CD8-positive, alpha-beta memory T cell (primary cell): Measurements from ENCODE around the gene ZNF433. TPM values are rescaled to one million over a fixed set of nuclear protein-coding genes. Genes with fewer than 3 reads are reported as not detected.

ENCODE experiments used
- CTCF ChIA-PET: fragments of 350-600 bp; sonication (Branson Sonifier 250); formaldehyde crosslinking; loops from one replicate; lab custom pipeline; 2021; ENCODE audit warnings: antibody characterized with exemption; lab: Charles Lee
- POLR2A ChIA-PET: fragments of 350-600 bp; sonication (Branson Sonifier 250); formaldehyde crosslinking; loops from one replicate; lab custom pipeline; 2021; ENCODE audit warnings: antibody characterized with exemption; lab: Charles Lee
- DNase-seq, 5 donors: peaks; one replicate each; pipeline versions ENCODE4 v3.0.0 to v3.0.0-alpha.2; 2020 to 2022; ENCODE audit warnings: mixed read lengths in 1 of 5
- H3K27ac ChIP-seq: one replicate; pipeline ENCODE4 v1.7.0; 2013; ENCODE audit warnings: low read depth, mild to moderate bottlenecking, low read length, moderate library complexity
- H3K27me3 ChIP-seq: 2 replicates; pipeline ENCODE4 v1.7.0; 2013; ENCODE audit warnings: low read length, mild to moderate bottlenecking; ENCODE audit not compliant: insufficient read depth, poor library complexity, severe bottlenecking
- H3K36me3 ChIP-seq: 2 replicates; pipeline ENCODE4 v1.7.0; 2013; ENCODE audit warnings: mild to moderate bottlenecking, low read length, moderate library complexity; ENCODE audit not compliant: insufficient read depth
- H3K4me1 ChIP-seq: 2 replicates; pipeline ENCODE4 v1.7.0; 2013; ENCODE audit warnings: mild to moderate bottlenecking, low read length, moderate library complexity; ENCODE audit not compliant: insufficient read depth
- H3K4me3 ChIP-seq: 2 replicates; pipeline ENCODE4 v1.7.0; 2013; ENCODE audit warnings: mild to moderate bottlenecking, low read length
- H3K9me3 ChIP-seq: 2 replicates; pipeline ENCODE4 v1.7.0; 2013; ENCODE audit warnings: mild to moderate bottlenecking, low read length
- H3K27ac Mint-ChIP-seq, 8 donors: one replicate each; pipeline ENCODE4 v1.8.0; 2020 to 2021; ENCODE audit warnings: mixed read lengths in 8 of 8, mild to moderate bottlenecking in 6 of 8, inconsistent platforms in 3 of 8, moderate library complexity in 3 of 8
- H3K27me3 Mint-ChIP-seq, 2 donors: one replicate each; pipeline ENCODE4 v1.8.0; 2020 to 2021; ENCODE audit warnings: mixed read lengths in 2 of 2, mild to moderate bottlenecking in 1 of 2, moderate library complexity in 1 of 2
- H3K36me3 Mint-ChIP-seq, 3 donors: one replicate each; pipeline ENCODE4 v1.8.0; 2020 to 2021; ENCODE audit warnings: mixed read lengths in 3 of 3, inconsistent platforms in 1 of 3, mild to moderate bottlenecking in 1 of 3
- H3K4me1 Mint-ChIP-seq, 3 donors: one replicate each; pipeline ENCODE4 v1.8.0; 2020 to 2021; ENCODE audit warnings: mixed read lengths in 3 of 3, inconsistent platforms in 1 of 3, mild to moderate bottlenecking in 1 of 3
- H3K4me3 Mint-ChIP-seq, 7 donors: one replicate each; pipeline ENCODE4 v1.8.0; 2020 to 2021; ENCODE audit warnings: mixed read lengths in 7 of 7, mild to moderate bottlenecking in 6 of 7, moderate library complexity in 4 of 7, inconsistent platforms in 2 of 7
- H3K9me3 Mint-ChIP-seq, 5 donors: one replicate each; pipeline ENCODE4 v1.8.0; 2020 to 2022; ENCODE audit warnings: mixed read lengths in 5 of 5, mild to moderate bottlenecking in 3 of 5, moderate library complexity in 2 of 5, inconsistent platforms in 1 of 5
- polyA plus RNA-seq: library from polyadenylated mRNA; unstranded; fragments of 300-500 nt; fragmentation: Illumina TruSeq; gene quantifications from one replicate; pipeline ENCODE4 v1.2.3, GENCODE V29; 2021
- total RNA-seq, 2 experiments: library from RNA; stranded (reverse); gene quantifications; one replicate each; pipeline ENCODE4 v1.2.3, GENCODE V29; 2021

ZNF433 gene
- total and polyA plus RNA-seq, 3 experiments from 2014 or later = 0.35 to 3.2 (median 0.58) TPM

DNA sequence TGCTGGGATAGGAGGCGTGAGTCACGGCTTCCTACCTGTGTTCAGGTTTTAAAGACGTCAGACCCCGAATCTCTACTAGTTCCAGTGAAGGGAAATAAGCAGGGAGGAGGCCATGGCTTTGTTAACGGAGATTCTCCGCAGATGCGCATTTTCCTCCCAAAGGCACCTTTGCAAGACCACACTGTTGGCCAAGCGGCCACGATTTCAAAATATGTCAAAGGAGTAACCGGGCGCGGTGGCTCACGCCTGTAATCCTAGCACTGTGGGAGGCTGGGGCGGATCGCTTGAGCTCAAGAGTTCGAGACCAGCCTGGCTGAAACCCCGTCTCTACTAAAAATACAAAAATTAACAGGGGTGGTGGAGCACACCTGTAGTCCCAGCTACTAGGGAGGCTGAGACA is 48.7 kb downstream of the ZNF433 start:
- peaks cover 3% of the 10 kb centered on the region for H3K36me3 ChIP-seq
- Mint-ChIP-seq H3K36me3 (peaks cover 1 to 13% (median 4%) of the 10 kb centered on the region in 3 donors), H3K9me3 (peaks cover 5 to 11% (median 9%) of the 10 kb centered on the region in 5 donors), H3K27ac (peak overlapping the region in 1 of 8 donors; percentile 74), H3K4me1 (peaks cover 19 to 38% (median 30%) of the 10 kb centered on the region in 3 donors), H3K4me3 (peak overlapping the region in 5 of 7 donors; percentile 98 to 99 (median 99)), H3K27me3 (no peaks in the 10 kb centered on the region)
- no peaks in the 10 kb centered on the region for H3K27me3 ChIP-seq
- H3K27ac ChIP-seq = no peak overlapping the region
- peaks cover under 1% of the 10 kb centered on the region for H3K9me3 ChIP-seq
- no peaks in the 10 kb centered on the region for H3K4me1 ChIP-seq
- no peak for DNase-seq
- H3K4me3 ChIP-seq = no peak overlapping the region
- CTCF ChIA-PET = interaction anchor here (2.1 to 10.9 kb wide), 3 partner anchors 24 to 154 kb away, joined by 9 to 130 read pairs (median 126); partner anchors contain the start of genes ZNF20, ZNF700 and ZNF763
- POLR2A ChIA-PET = interaction anchor here (2.1 to 4.1 kb wide), 2 partner anchors 22 to 62 kb away, joined by 21 to 26 read pairs; partner anchors contain the start of genes ZNF700 and ZNF763

DNA sequence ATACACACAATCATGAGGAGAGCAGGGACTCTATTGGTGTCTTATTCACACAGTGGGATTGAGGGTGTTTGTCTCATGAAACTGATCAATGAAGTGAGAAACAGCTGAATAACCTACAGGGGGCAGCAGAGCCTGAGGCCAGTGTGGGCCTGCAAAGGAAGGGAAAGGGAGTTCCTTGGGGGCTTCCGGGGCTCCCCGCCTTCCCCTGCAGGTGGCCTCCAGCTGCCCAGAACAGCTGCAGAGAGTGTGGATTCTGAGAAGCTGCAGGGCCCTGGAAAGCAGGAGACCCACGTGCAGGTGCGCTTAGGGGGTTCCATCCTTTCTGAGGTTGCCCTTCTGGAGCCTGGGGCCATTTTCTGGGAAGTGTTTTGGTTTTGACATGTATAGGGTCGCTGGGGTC is 50.5 kb downstream of the ZNF433 start:
- Mint-ChIP-seq H3K27me3 (no peaks in the 10 kb centered on the region), H3K27ac (peak overlapping the region in 1 of 8 donors; percentile 64), H3K36me3 (peaks cover 0 to 14% (median 4%) of the 10 kb centered on the region in 3 donors), H3K9me3 (peaks cover 5 to 28% (median 24%) of the 10 kb centered on the region in 5 donors), H3K4me3 (no peak overlapping the region), H3K4me1 (peaks cover 10 to 22% (median 19%) of the 10 kb centered on the region in 3 donors)
- Histone ChIP-seq H3K36me3 (no peaks in the 10 kb centered on the region), H3K4me1 (no peaks in the 10 kb centered on the region), H3K4me3 (no peak overlapping the region), H3K27me3 (no peaks in the 10 kb centered on the region), H3K9me3 (peaks cover 17% of the 10 kb centered on the region), H3K27ac (no peak overlapping the region)
- ChIA-PET CTCF (interaction anchor here (1.0 to 10.9 kb wide), 4 partner anchors 14 to 62 kb away, joined by 3 to 126 read pairs (median 4); partner anchors contain the start of gene ZNF763), POLR2A (no interaction called here)
- no peak for DNase-seq

DNA sequence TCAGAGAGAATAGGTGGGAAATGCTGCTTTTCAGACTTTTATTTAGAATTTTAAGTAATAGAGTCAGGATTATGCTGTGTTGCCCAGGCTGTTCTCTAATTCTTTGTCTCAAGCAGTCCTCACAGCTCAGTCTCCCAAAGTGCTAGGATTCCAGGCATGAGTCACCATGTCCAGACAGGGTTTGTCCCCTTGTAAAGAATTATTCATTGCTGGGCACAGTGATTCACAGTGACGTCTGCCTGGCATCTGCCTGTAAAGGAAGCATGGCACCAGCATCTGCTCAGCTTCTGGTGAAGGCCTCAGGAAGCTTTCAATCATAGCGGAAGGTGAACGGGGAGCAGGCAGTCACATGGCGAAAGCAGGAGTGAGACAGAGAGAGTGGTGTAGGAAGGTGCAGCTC is 53.0 kb downstream of the ZNF433 start:
- H3K4me1 Mint-ChIP-seq = peaks cover 4 to 5% (median 4%) of the 10 kb centered on the region in 3 donors
- Histone ChIP-seq H3K27ac (no peak overlapping the region), H3K4me1 (no peaks in the 10 kb centered on the region), H3K36me3 (peaks cover 15% of the 10 kb centered on the region), H3K4me3 (no peak overlapping the region), H3K27me3 (no peaks in the 10 kb centered on the region), H3K9me3 (peaks cover 41% of the 10 kb centered on the region)
- no peak overlapping the region for H3K27ac Mint-ChIP-seq
- CTCF ChIA-PET = interaction anchor here (10.9 kb wide), 1 partner anchor 20 kb away, joined by 126 read pairs; the partner anchor contains the start of gene ZNF763
- H3K4me3 Mint-ChIP-seq = no peak overlapping the region
- peaks cover 8 to 30% (median 28%) of the 10 kb centered on the region in 3 donors for H3K36me3 Mint-ChIP-seq
- DNase-seq = no peak
- H3K9me3 Mint-ChIP-seq = peaks cover 27 to 52% (median 49%) of the 10 kb centered on the region in 5 donors
- POLR2A ChIA-PET = no interaction called here
- no peaks in the 10 kb centered on the region for H3K27me3 Mint-ChIP-seq

- DNase-seq = no peak
- Histone ChIP-seq H3K4me3 (peak overlapping the region; percentile 46), H3K9me3 (peaks cover 43% of the 10 kb centered on the region), H3K36me3 (peaks cover 16% of the 10 kb centered on the region), H3K27ac (no peak overlapping the region), H3K27me3 (no peaks in the 10 kb centered on the region), H3K4me1 (no peaks in the 10 kb centered on the region)
- ChIA-PET POLR2A (no interaction called here), CTCF (no interaction called here)
- Mint-ChIP-seq H3K36me3 (peaks cover 12 to 49% (median 42%) of the 10 kb centered on the region in 3 donors), H3K4me1 (peaks cover 0 to 2% (median 0%) of the 10 kb centered on the region in 3 donors), H3K9me3 (peaks cover 27 to 72% (median 65%) of the 10 kb centered on the region in 5 donors), H3K4me3 (no peak overlapping the region), H3K27me3 (no peaks in the 10 kb centered on the region), H3K27ac (no peak overlapping the region)
These were observed 56.0 kb downstream of the ZNF433 start for GRCh38 chr19:11979527-11979926.

- Histone ChIP-seq H3K4me3 (no peak overlapping the region), H3K27ac (no peak overlapping the region), H3K4me1 (no peaks in the 10 kb centered on the region), H3K36me3 (peaks cover 16% of the 10 kb centered on the region), H3K27me3 (no peaks in the 10 kb centered on the region), H3K9me3 (peaks cover 43% of the 10 kb centered on the region)
- Mint-ChIP-seq H3K36me3 (peaks cover 13 to 54% (median 42%) of the 10 kb centered on the region in 3 donors), H3K9me3 (peaks cover 27 to 72% (median 65%) of the 10 kb centered on the region in 5 donors), H3K27ac (no peak overlapping the region), H3K27me3 (no peaks in the 10 kb centered on the region), H3K4me3 (no peak overlapping the region), H3K4me1 (peaks cover 0 to 2% (median 0%) of the 10 kb centered on the region in 3 donors)
- CTCF ChIA-PET = no interaction called here
- POLR2A ChIA-PET = no interaction called here
- no peak for DNase-seq
These were observed 56.9 kb downstream of the ZNF433 start for GRCh38 chr19:11978492-11979100.

- H3K27ac Mint-ChIP-seq = no peak overlapping the region
- no peak overlapping the region for H3K27ac ChIP-seq
- H3K9me3 Mint-ChIP-seq = peaks cover 5 to 29% (median 24%) of the 10 kb centered on the region in 5 donors
- no peak overlapping the region for H3K4me3 Mint-ChIP-seq
- H3K9me3 ChIP-seq = peaks cover 9% of the 10 kb centered on the region
- H3K27me3 Mint-ChIP-seq = no peaks in the 10 kb centered on the region
- no peak for DNase-seq
- H3K36me3 Mint-ChIP-seq = peaks cover 13 to 49% (median 30%) of the 10 kb centered on the region in 3 donors
- ChIA-PET CTCF (no interaction called here), POLR2A (no interaction called here)
- no peaks in the 10 kb centered on the region for H3K4me1 ChIP-seq
- peaks cover 8% of the 10 kb centered on the region for H3K36me3 ChIP-seq
- peaks cover 0 to 4% (median 3%) of the 10 kb centered on the region in 3 donors for H3K4me1 Mint-ChIP-seq
- no peaks in the 10 kb centered on the region for H3K27me3 ChIP-seq
- no peak overlapping the region for H3K4me3 ChIP-seq
These were observed 62.3 kb downstream of the ZNF433 start for GRCh38 chr19:11973019-11973810.

DNA sequence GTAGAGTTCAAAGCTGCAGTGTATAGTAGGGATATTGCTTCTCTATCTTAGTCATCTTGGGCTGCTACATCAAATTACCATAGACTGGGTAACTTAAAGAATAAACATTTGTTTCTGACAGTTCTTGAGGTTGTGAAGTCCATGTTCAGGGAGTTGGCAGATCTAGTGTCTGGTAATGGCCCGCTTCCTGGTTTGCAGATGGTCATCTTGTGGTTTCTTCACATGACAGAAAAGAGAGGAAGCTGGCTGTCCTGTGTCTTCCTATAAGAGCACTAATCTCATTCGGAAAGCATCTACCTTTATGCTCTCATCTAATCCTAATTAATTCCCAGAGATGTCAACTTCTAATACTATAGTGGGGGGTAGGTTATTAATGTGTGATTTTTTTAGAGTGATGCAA is 64.4 kb downstream of the ZNF433 start:
- Mint-ChIP-seq H3K36me3 (peaks cover 9 to 32% (median 15%) of the 10 kb centered on the region in 3 donors), H3K27ac (no peak overlapping the region), H3K4me3 (peak overlapping the region in 1 of 7 donors; percentile 60), H3K27me3 (no peaks in the 10 kb centered on the region), H3K4me1 (peaks cover 7 to 11% (median 8%) of the 10 kb centered on the region in 3 donors), H3K9me3 (peaks cover 0 to 9% (median 7%) of the 10 kb centered on the region in 5 donors)
- Histone ChIP-seq H3K4me3 (no peak overlapping the region), H3K9me3 (no peaks in the 10 kb centered on the region), H3K36me3 (no peaks in the 10 kb centered on the region), H3K27me3 (no peaks in the 10 kb centered on the region), H3K27ac (no peak overlapping the region), H3K4me1 (no peaks in the 10 kb centered on the region)
- CTCF ChIA-PET = interaction anchor here (0.9 kb wide), 1 partner anchor 13 kb away, joined by 3 read pairs; no protein-coding TSS in a partner anchor
- POLR2A ChIA-PET = interaction anchor here (0.5 kb wide), 1 partner anchor 14 kb away, joined by 5 read pairs; no protein-coding TSS in a partner anchor
- no peak for DNase-seq
